MM.1S (cell line): ENCODE data around the gene GTPBP4.

Experiments
- EZH2 ChIP-seq: fragments of 300-600 bp; sonication (generic); optimal IDR thresholded peaks from 2 replicates; pipeline ENCODE3; 2017; ENCODE audit warnings: low read depth, mild to moderate bottlenecking, antibody characterized with exemption, low read length, mixed read lengths
- TF ChIP-seq, protein P1 (sequence below): fragments of 300-600 bp; sonication (generic); IDR thresholded peaks from 2 replicates; pipeline ENCODE4 v1.5.1; 2016; ENCODE audit warnings: antibody characterized with exemption, low read length, mixed read lengths

DNA sequence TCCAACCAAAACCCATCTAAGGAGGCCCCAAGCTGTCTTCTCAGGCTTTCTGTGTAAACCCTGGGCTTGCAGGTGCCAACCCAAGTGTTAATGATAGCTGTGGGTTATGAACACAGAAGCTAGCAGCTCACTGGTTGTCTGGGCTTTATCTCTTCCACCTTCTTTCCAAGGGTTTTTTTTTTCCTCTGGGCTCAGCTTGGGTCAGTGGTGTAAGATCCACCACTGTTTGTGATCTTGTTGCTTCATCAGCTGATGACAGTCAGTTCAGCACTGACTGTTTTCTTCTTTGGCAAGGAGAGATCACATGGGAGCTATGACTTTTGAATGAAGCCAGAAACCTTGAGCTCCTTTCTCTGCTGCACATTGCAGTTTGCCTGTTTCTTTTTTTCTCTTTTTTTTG lies 4.6 kb downstream of the GTPBP4 start:
- TF ChIP-seq, protein P1, sequence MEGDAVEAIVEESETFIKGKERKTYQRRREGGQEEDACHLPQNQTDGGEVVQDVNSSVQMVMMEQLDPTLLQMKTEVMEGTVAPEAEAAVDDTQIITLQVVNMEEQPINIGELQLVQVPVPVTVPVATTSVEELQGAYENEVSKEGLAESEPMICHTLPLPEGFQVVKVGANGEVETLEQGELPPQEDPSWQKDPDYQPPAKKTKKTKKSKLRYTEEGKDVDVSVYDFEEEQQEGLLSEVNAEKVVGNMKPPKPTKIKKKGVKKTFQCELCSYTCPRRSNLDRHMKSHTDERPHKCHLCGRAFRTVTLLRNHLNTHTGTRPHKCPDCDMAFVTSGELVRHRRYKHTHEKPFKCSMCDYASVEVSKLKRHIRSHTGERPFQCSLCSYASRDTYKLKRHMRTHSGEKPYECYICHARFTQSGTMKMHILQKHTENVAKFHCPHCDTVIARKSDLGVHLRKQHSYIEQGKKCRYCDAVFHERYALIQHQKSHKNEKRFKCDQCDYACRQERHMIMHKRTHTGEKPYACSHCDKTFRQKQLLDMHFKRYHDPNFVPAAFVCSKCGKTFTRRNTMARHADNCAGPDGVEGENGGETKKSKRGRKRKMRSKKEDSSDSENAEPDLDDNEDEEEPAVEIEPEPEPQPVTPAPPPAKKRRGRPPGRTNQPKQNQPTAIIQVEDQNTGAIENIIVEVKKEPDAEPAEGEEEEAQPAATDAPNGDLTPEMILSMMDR = no peak
- no peak for TF ChIP-seq EZH2
